Lower leg skin (tissue), 3 donors: ENCODE measurements around the gene SRSF10.

ENCODE experiments used
- CTCF ChIP-seq, 3 donors: fragments of 450-650 bp; IDR thresholded peaks; one replicate each; pipeline ENCODE4 v1.5.1; 2016; ENCODE audit warnings: antibody characterized with exemption in 3 of 3, mild to moderate bottlenecking in 3 of 3, moderate library complexity in 2 of 3
- POLR2A ChIP-seq, 2 donors: fragments of 450-650 bp; IDR thresholded peaks; one replicate each; pipeline ENCODE4 v1.6.1; 2016 to 2017; ENCODE audit warnings: antibody characterized with exemption in 2 of 2, mild to moderate bottlenecking in 1 of 2, moderate library complexity in 1 of 2

DNA sequence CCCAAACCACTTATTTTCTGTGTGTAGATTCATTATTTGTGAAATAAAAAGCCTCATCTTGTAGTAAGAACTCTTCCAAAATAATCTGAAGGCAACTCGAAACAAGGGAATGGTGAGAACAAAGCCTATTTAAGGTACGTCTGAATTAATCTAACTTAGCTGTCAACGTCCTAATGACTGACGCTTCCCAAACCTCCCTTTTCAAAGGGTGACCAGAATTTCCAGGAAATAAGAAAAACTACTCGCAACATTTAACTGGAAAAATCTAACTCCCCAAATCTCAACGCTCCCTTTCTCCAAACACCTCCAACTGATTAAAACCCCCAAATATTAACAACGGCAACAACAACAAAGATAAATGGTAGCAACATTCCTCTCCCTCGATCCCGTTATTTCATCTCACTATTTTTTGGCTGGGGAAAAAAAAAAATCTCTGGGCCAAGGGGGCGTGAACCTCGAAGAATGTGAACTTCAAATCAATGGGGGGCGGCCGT is 693 bp downstream of the SRSF10 start:
- TF ChIP-seq CTCF (IDR thresholded peaks at IDR 0.05), result no peak
- TF ChIP-seq POLR2A (IDR thresholded peaks at IDR 0.05), result no peak
